ENCODE measurements around the gene ITPKA.

DNA sequence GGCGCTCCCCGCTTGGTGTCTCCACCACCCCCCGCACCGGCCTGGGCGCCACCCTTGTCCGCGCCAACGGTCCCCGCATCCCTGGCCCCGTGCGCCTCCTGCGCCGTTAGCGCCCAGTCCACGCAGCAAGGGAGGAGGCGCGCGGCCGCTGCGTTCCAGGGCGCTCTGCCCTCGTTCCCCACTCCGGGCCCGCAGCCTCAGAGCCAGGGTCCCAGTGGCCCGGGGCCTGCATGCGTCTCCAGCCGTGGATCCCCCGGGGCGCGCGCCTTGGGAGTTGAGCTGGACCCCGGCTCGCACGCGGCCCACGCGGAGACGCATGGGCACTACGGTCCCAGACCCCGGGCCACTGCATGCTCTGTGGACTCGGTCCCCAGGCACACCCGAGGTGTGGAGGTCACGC lies 7.4 kb upstream of the ITPKA start:
- TF ChIP-seq CTCF (IDR thresholded peaks at IDR 0.05): no peak
- no peak for TF ChIP-seq EZH2 (IDR thresholded peaks at IDR 0.05)

All from neural progenitor cell (in vitro differentiated cells).